ENCODE results near the gene MUC2.

- TF ChIP-seq JUND (IDR thresholded peaks at IDR 0.05) (no peak), CTCF (IDR thresholded peaks at IDR 0.05 in 2 of 3, conservative IDR thresholded peaks at IDR 0.05 in 1 of 3; ENCODE audit: borderline replicate concordance in 1 of 3, insufficient read depth in 1 of 3, low read depth in 2 of 3, low read length in 2 of 3) (no peak), REST (IDR thresholded peaks at IDR 0.05; ENCODE audit: low read depth) (no peak), SIN3A (IDR thresholded peaks at IDR 0.05; ENCODE audit: low read depth) (no peak)
Observed at GRCh38 chr11:1049431-1049891, 25.2 kb upstream of the MUC2 start.
